ENCODE data around the gene PPM1B. TPM values are rescaled to one million over a fixed set of nuclear protein-coding genes. Genes with fewer than 3 reads are reported as not detected.
"Not testable (repeated sequence)": the region's sequence is repeated elsewhere in the genome, so short reads cannot be mapped to it uniquely, and the experiment has no call there.

The PPM1B gene
- total and polyA plus RNA-seq, 2 of the 13 experiments (the other 11 are each of a cell fraction or from before 2014, with no cell fraction given) = 24.4 to 25.0 TPM

- H3K36me3 ChIP-seq (replicated peaks in 1 of 2; ENCODE audit: control insufficient read depth in 1 of 2, insufficient read depth in 2 of 2, low read length in 2 of 2) = peaks cover 1 to 12% of the 10 kb centered on the region in 2 experiments; a peak in 3 of 5 replicates
- H4K20me1 ChIP-seq (ENCODE audit: insufficient read depth, low read length) = no peaks in the 10 kb centered on the region
- DNase-seq (ENCODE audit: low spot score) = no peak
- no peak overlapping the region for H2AFZ ChIP-seq (ENCODE audit: low read length)
- in situ Hi-C loops (cut with HindIII; ENCODE audit: extremely low pct_ligation_motif_present, low pct_unique_long_range_greater_than_20kb) (no loop called here), intact Hi-C loops (cut with micrococcal nuclease; ENCODE audit: unreplicated experiment) (no loop called here)
- no peak for FAIRE-seq
- peaks cover 16% of the 10 kb centered on the region for H3K79me2 ChIP-seq (ENCODE audit: insufficient read depth, low read length)
- BruUV-seq (replicated peaks) = no TSS peak
- no peak overlapping the region for H3K4me2 ChIP-seq (ENCODE audit: low read depth, low read length)
- H3K4me3 ChIP-seq (replicated peaks in 1 of 3; ENCODE audit: insufficient read depth in 1 of 3, low read depth in 2 of 3, low read length in 3 of 3) = no peak overlapping the region
- H3K27ac ChIP-seq (ENCODE audit: extremely low read length, insufficient read depth, low read length) = no peak overlapping the region
- no peak overlapping the region for H3K9ac ChIP-seq (ENCODE audit: insufficient read depth, low read depth, low read length)
- H3K27me3 ChIP-seq (ENCODE audit: control insufficient read depth in 1 of 2, insufficient read depth in 2 of 2, low read length in 2 of 2) = no peaks in the 10 kb centered on the region
- H3K9me3 ChIP-seq (ENCODE audit: low read length) = no peaks in the 10 kb centered on the region
- TF ChIP-seq ZNF280D (CRISPR knock-in tag; IDR thresholded peaks at IDR 0.05) (no peak), AFF4 (CRISPR knock-in tag; IDR thresholded peaks at IDR 0.05) (no peak), NBN (conservative IDR thresholded peaks at IDR 0.05) (no peak), AKAP8 (CRISPR knock-in tag; IDR thresholded peaks at IDR 0.05) (no peak), BORCS8-MEF2B (CRISPR knock-in tag; IDR thresholded peaks at IDR 0.05) (no peak), NCOR1 (IDR thresholded peaks at IDR 0.05; ENCODE audit: borderline replicate concordance, low read length) (no peak), CBFB (CRISPR knock-in tag; IDR thresholded peaks at IDR 0.05) (no peak), KDM5B (CRISPR knock-in tag; IDR thresholded peaks at IDR 0.05; ENCODE audit: borderline replicate concordance) (no peak), MIER3 (CRISPR knock-in tag; IDR thresholded peaks at IDR 0.05; ENCODE audit: borderline replicate concordance) (no peak), MEIS1 (CRISPR knock-in tag; IDR thresholded peaks at IDR 0.05; ENCODE audit: borderline replicate concordance) (no peak)
- WGBS (ENCODE audit: low lambda C conversion rate) = 98% methylated on average over 2 of the region's 2 CpGs
- POLR2A ChIA-PET = no interaction called here
- CTCF ChIA-PET (ENCODE audit: low intra/inter-chr PET ratio, low total read pairs) = no interaction called here
- no peak for ATAC-seq
- peaks cover 10% of the 10 kb centered on the region for H3K4me1 ChIP-seq (ENCODE audit: insufficient read depth, low read length)
These were observed 38.4 kb downstream of the PPM1B start for GRCh38 chr2:44207102-44207501.

- Histone ChIP-seq H3K79me2 (ENCODE audit: insufficient read depth, low read length) (peaks cover 16% of the 10 kb centered on the region), H3K36me3 (replicated peaks in 1 of 2; ENCODE audit: control insufficient read depth in 1 of 2, insufficient read depth in 2 of 2, low read length in 2 of 2) (peaks cover 3 to 14% of the 10 kb centered on the region in 2 experiments; a peak in 3 of 5 replicates), H3K4me1 (ENCODE audit: insufficient read depth, low read length) (peaks cover 10% of the 10 kb centered on the region)
- WGBS (ENCODE audit: low lambda C conversion rate) = 96% methylated on average over 8 of the region's 8 CpGs
- H3K27me3 ChIP-seq (ENCODE audit: control insufficient read depth in 1 of 2, insufficient read depth in 2 of 2, low read length in 2 of 2); H3K9me3 ChIP-seq (ENCODE audit: low read length); BruUV-seq (replicated peaks); FAIRE-seq; H2AFZ ChIP-seq (ENCODE audit: low read length); in situ Hi-C loops (cut with HindIII; ENCODE audit: extremely low pct_ligation_motif_present, low pct_unique_long_range_greater_than_20kb); CTCF ChIA-PET (ENCODE audit: low intra/inter-chr PET ratio, low total read pairs); DNase-seq (ENCODE audit: low spot score); H3K27ac ChIP-seq (ENCODE audit: extremely low read length, insufficient read depth, low read length); H4K20me1 ChIP-seq (ENCODE audit: insufficient read depth, low read length); ATAC-seq; POLR2A ChIA-PET; H3K4me3 ChIP-seq (replicated peaks in 1 of 3; ENCODE audit: insufficient read depth in 1 of 3, low read depth in 2 of 3, low read length in 3 of 3); H3K9ac ChIP-seq (ENCODE audit: insufficient read depth, low read depth, low read length); H3K4me2 ChIP-seq (ENCODE audit: low read depth, low read length); intact Hi-C loops (cut with micrococcal nuclease; ENCODE audit: unreplicated experiment): not testable (repeated sequence)
These were observed 39.0 kb downstream of the PPM1B start for GRCh38 chr2:44207648-44208047.
